ENCODE results near the gene C16orf89.
A peak's percentile ranks its signal among the peaks of the same experiment; 100 is the strongest.

The C16orf89 gene

GRCh38 chr16:5066511-5066910 lies 755 bp upstream of the C16orf89 start:
- Histone ChIP-seq H3K27me3 (replicated peaks; ENCODE audit: control insufficient read depth, insufficient read depth, low read length) (no peaks in the 10 kb centered on the region), H3K4me3 (replicated peaks; ENCODE audit: low read depth, low read length) (no peak overlapping the region), H3K36me3 (ENCODE audit: control insufficient read depth, insufficient read depth, low read length) (no peaks in the 10 kb centered on the region)
- no peak for TF ChIP-seq CTCF (IDR thresholded peaks at IDR 0.05; ENCODE audit: insufficient read depth, low read length, poor library complexity, severe bottlenecking)
- DNase-seq (ENCODE audit: extremely low read depth, insufficient read length), result no peak

DNA sequence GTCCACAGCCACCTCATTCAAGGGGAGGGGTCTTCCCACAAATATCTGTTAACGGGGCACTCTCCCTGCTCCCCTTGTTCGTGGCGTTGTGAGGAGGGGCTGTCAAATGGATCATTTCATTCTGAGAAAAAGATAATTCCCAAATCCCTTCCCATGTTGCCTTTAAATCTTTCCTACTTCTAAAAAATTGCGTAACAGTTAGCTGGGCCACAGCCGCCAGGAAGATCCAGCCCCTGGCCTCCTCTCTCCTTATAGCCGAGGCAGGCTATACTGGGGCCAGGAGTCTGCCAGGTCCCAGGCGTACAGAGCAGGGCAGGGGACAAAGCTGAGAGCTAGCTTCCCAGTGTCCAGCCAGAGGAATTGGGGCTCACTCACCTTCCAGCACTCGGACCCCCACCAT lies 430 bp downstream of the C16orf89 start:
- Histone ChIP-seq H3K27me3 (replicated peaks; ENCODE audit: control insufficient read depth, insufficient read depth, low read length) (no peaks in the 10 kb centered on the region), H3K36me3 (ENCODE audit: control insufficient read depth, insufficient read depth, low read length) (no peaks in the 10 kb centered on the region)

GRCh38 chr16:5064915-5065314 lies 841 bp downstream of the C16orf89 start:
- Histone ChIP-seq H3K27me3 (replicated peaks; ENCODE audit: control insufficient read depth, insufficient read depth, low read length) (no peaks in the 10 kb centered on the region), H3K4me3 (replicated peaks; ENCODE audit: low read depth, low read length) (no peak overlapping the region), H3K36me3 (ENCODE audit: control insufficient read depth, insufficient read depth, low read length) (no peaks in the 10 kb centered on the region)
- TF ChIP-seq CTCF (IDR thresholded peaks at IDR 0.05; ENCODE audit: insufficient read depth, low read length, poor library complexity, severe bottlenecking), result no peak
- DNase-seq (ENCODE audit: extremely low read depth, insufficient read length), result no peak

More for the DNA sequence above, 430 bp downstream of the C16orf89 start:
- no peak for TF ChIP-seq CTCF (IDR thresholded peaks at IDR 0.05; ENCODE audit: insufficient read depth, low read length, poor library complexity, severe bottlenecking)
- DNase-seq (ENCODE audit: extremely low read depth, insufficient read length), result no peak
- H3K4me3 ChIP-seq (replicated peaks; ENCODE audit: low read depth, low read length), result no peak overlapping the region

GRCh38 chr16:5062790-5063765 lies 2.7 kb downstream of the C16orf89 start:
- Histone ChIP-seq H3K36me3 (ENCODE audit: control insufficient read depth, insufficient read depth, low read length) (no peaks in the 10 kb centered on the region), H3K27me3 (replicated peaks; ENCODE audit: control insufficient read depth, insufficient read depth, low read length) (no peaks in the 10 kb centered on the region), H3K4me3 (replicated peaks; ENCODE audit: low read depth, low read length) (no peak overlapping the region)
- TF ChIP-seq CTCF (IDR thresholded peaks at IDR 0.05; ENCODE audit: insufficient read depth, low read length, poor library complexity, severe bottlenecking), result peak; percentile 8
- no peak for DNase-seq (ENCODE audit: extremely low read depth, insufficient read length)

DNA sequence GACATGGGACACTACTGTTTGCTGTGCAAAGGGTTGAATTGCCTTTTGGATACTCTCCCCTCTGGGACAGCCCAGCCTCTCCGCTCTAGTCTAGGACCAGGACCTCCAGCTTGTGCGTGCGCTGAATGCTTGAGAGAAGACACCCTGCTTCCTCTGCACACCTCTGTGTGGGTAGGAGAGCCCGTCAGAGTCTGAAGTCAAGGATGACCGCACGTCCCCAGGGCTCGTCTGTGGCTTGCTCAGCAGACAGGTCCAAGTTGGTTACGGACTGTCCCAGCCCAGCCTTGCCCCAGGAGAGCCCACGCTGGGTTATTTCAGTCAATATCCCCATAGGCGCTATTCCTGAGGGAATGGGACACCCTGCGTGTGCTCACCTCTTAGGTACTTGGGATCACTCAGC lies 3.7 kb downstream of the C16orf89 start:
- no peak for DNase-seq (ENCODE audit: extremely low read depth, insufficient read length)
- Histone ChIP-seq H3K27me3 (replicated peaks; ENCODE audit: control insufficient read depth, insufficient read depth, low read length) (no peaks in the 10 kb centered on the region), H3K36me3 (ENCODE audit: control insufficient read depth, insufficient read depth, low read length) (no peaks in the 10 kb centered on the region), H3K4me3 (replicated peaks; ENCODE audit: low read depth, low read length) (no peak overlapping the region)
- no peak for TF ChIP-seq CTCF (IDR thresholded peaks at IDR 0.05; ENCODE audit: insufficient read depth, low read length, poor library complexity, severe bottlenecking)
